Subcutaneous abdominal adipose tissue (tissue), 5 donors: ENCODE results near the gene UAP1L1.

Experiments
- H3K27ac ChIP-seq: one replicate; pipeline ENCODE4 v1.7.0; 2013; ENCODE audit warnings: low read depth, mild to moderate bottlenecking, inconsistent platforms, low read length, moderate library complexity
- H3K27me3 ChIP-seq, 5 donors: one replicate each; pipeline ENCODE4 v1.7.0; 2013; ENCODE audit warnings: low read length in 5 of 5, inconsistent platforms in 1 of 5; ENCODE audit not compliant: control insufficient read depth in 5 of 5, insufficient read depth in 4 of 5
- H3K36me3 ChIP-seq, 5 donors: one replicate each; pipeline ENCODE4 v1.7.0; 2013; ENCODE audit warnings: low read length in 5 of 5; ENCODE audit not compliant: control insufficient read depth in 5 of 5, insufficient read depth in 5 of 5
- H3K4me1 ChIP-seq, 5 donors: one replicate each; pipeline ENCODE4 v1.7.0; 2013; ENCODE audit warnings: low read length in 5 of 5, mild to moderate bottlenecking in 3 of 5, moderate library complexity in 1 of 5; ENCODE audit not compliant: control insufficient read depth in 5 of 5, insufficient read depth in 5 of 5
- H3K4me3 ChIP-seq, 5 donors: one replicate each; pipeline ENCODE4 v1.7.0; 2013; ENCODE audit warnings: low read length in 5 of 5, low read depth in 1 of 5
- H3K9ac ChIP-seq, 5 donors: one replicate each; pipeline ENCODE4 v1.7.0; 2013; ENCODE audit warnings: low read length in 5 of 5, mild to moderate bottlenecking in 4 of 5, moderate library complexity in 3 of 5
- H3K9me3 ChIP-seq, 5 donors: one replicate each; pipeline ENCODE4 v1.7.0; 2013; ENCODE audit warnings: low read length in 5 of 5; ENCODE audit not compliant: control insufficient read depth in 5 of 5
- donor health status: healthy.
- donor health status: healthy.
- donor health status: healthy.
- donor health status: healthy.
- donor health status: healthy.

The UAP1L1 gene

DNA sequence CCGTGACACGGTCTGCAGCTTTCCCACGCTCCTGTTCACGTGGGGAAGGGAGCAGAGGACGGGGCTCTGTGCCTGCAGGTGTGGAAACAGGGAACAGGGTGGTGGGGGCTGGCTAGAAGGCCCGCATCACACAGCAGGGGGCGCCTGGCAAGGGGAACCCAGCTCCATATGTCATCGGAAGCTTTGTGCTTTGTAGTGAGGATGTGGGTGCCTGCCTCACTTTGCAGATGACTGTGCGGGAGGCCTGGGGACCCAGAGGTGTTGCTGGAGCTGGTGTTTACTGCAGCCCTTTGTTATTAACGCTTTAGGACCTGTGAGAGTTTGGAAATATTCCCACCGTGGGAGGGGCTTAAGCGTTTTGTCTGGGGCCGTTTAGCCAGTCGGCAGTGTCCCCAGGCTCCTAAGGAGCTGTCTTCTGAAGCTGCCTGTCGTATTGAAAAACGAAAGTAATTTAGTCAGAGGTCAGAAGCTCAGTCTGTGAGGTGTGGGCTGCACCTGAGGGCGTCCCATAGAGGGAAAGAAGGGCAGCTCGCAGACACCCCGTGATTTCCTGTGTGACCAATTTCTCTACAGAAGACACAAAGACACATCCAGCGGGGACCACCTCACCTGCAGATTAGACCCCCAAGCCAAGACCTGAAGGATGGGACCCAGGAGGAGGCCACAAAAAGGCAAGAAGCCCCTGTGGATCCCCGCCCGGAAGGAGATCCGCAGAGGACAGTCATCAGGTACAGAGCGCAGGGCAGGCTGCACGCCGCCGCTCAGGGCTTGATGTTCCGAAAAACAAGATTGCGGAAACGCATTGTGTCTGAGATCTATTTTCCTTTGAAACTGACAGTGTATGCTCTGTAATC is 18.6 kb downstream of the UAP1L1 start:
- Histone ChIP-seq H3K4me3 (no peak overlapping the region), H3K4me1 (no peaks in the 10 kb centered on the region), H3K36me3 (peaks cover 0 to 75% (median 63%) of the 10 kb centered on the region in 5 donors), H3K27ac (no peak overlapping the region), H3K27me3 (no peaks in the 10 kb centered on the region), H3K9me3 (no peaks in the 10 kb centered on the region), H3K9ac (no peak overlapping the region)

- Histone ChIP-seq H3K9me3 (no peaks in the 10 kb centered on the region), H3K27ac (no peak overlapping the region), H3K27me3 (no peaks in the 10 kb centered on the region), H3K4me1 (no peaks in the 10 kb centered on the region), H3K36me3 (peaks cover 0 to 78% (median 68%) of the 10 kb centered on the region in 5 donors), H3K4me3 (no peak overlapping the region), H3K9ac (no peak overlapping the region)
Observed at GRCh38 chr9:137096785-137097546, 19.6 kb downstream of the UAP1L1 start.

- Histone ChIP-seq H3K27ac (no peak overlapping the region), H3K4me3 (no peak overlapping the region), H3K9ac (no peak overlapping the region), H3K9me3 (no peaks in the 10 kb centered on the region), H3K27me3 (no peaks in the 10 kb centered on the region), H3K4me1 (no peaks in the 10 kb centered on the region), H3K36me3 (peaks cover 0 to 78% (median 70%) of the 10 kb centered on the region in 5 donors)
Observed at GRCh38 chr9:137097761-137098462, 20.6 kb downstream of the UAP1L1 start.

- peaks cover 0 to 88% (median 81%) of the 10 kb centered on the region in 5 donors for H3K36me3 ChIP-seq
- H3K27me3 ChIP-seq, result no peaks in the 10 kb centered on the region
- no peak overlapping the region for H3K4me3 ChIP-seq
- no peaks in the 10 kb centered on the region for H3K9me3 ChIP-seq
- H3K9ac ChIP-seq, result no peak overlapping the region
- H3K27ac ChIP-seq, result no peak overlapping the region
- H3K4me1 ChIP-seq, result no peaks in the 10 kb centered on the region
Observed at GRCh38 chr9:137099231-137099630, 21.9 kb downstream of the UAP1L1 start.

GRCh38 chr9:137103206-137103999 is 26.1 kb downstream of the UAP1L1 start:
- Histone ChIP-seq H3K27ac (no peak overlapping the region), H3K9me3 (no peaks in the 10 kb centered on the region), H3K4me1 (no peaks in the 10 kb centered on the region), H3K27me3 (no peaks in the 10 kb centered on the region), H3K9ac (no peak overlapping the region), H3K36me3 (peaks cover 0 to 96% (median 88%) of the 10 kb centered on the region in 5 donors), H3K4me3 (no peak overlapping the region)

- H3K27me3 ChIP-seq, result no peaks in the 10 kb centered on the region
- H3K4me1 ChIP-seq, result no peaks in the 10 kb centered on the region
- H3K4me3 ChIP-seq, result no peak overlapping the region
- H3K27ac ChIP-seq, result no peak overlapping the region
- H3K9ac ChIP-seq, result no peak overlapping the region
- H3K9me3 ChIP-seq, result no peaks in the 10 kb centered on the region
- peaks cover 0 to 99% (median 95%) of the 10 kb centered on the region in 5 donors for H3K36me3 ChIP-seq
Observed at GRCh38 chr9:137105814-137106661, 28.7 kb downstream of the UAP1L1 start.

DNA sequence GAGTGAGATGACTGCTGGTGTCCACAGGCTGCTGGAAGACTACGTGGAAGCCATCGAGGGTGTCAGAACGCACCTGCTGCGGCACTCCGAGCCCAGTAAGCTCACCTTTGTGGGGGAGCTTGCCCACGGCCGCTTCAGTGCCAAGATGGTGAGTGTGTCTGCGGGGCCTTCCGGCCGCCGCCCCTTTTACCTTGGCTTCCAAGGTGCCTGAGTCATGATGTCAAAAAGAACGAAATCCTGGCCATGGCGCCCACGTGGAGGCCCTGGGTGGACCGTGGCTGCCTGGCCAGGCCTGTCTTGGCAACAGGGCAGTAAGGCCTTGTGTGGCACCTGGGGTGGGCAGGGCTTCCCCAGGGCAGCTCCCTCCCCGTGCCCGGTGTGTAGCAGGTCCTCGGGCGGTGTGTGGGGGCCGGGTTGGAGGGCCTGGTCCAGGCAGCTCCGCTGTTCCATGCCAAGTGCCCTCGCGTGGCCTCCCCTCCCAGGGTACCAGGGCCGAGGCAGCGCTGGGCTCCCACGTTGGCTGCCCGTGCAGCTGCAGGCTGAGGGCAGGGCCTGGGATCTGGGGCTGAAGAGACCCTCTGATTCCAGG is 29.4 kb downstream of the UAP1L1 start:
- Histone ChIP-seq H3K36me3 (peaks cover 0 to 99% (median 90%) of the 10 kb centered on the region in 5 donors), H3K27ac (no peak overlapping the region), H3K4me1 (no peaks in the 10 kb centered on the region), H3K9ac (no peak overlapping the region), H3K27me3 (no peaks in the 10 kb centered on the region), H3K4me3 (no peak overlapping the region), H3K9me3 (no peaks in the 10 kb centered on the region)

GRCh38 chr9:137107312-137107921 is 30.1 kb downstream of the UAP1L1 start:
- no peaks in the 10 kb centered on the region for H3K27me3 ChIP-seq
- H3K36me3 ChIP-seq, result peaks cover 0 to 99% (median 88%) of the 10 kb centered on the region in 5 donors
- no peak overlapping the region for H3K4me3 ChIP-seq
- no peaks in the 10 kb centered on the region for H3K9me3 ChIP-seq
- no peaks in the 10 kb centered on the region for H3K4me1 ChIP-seq
- no peak overlapping the region for H3K9ac ChIP-seq
- H3K27ac ChIP-seq, result no peak overlapping the region
